ENCODE measurements around the gene SV2B.

DNA sequence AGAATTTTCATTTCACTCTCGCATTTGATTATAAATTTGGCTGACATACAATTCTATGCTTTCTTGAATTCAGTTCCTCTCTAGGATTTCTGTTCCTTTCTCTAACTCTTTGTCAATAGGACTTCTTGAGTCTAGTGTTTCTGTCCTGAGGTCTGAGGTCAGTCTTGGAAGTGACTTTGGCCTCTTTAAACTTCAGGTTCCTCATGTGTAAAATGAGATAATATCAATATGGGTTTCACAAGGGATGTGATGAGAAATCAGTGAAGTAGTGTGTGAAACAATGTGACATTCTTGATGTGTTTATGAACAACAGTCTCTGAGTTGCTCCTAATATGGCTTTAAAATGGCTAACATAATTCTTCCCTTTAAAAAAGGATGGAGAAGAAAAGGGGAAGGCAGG, 92.2 kb downstream of the SV2B start:
- TF ChIP-seq, protein P1, sequence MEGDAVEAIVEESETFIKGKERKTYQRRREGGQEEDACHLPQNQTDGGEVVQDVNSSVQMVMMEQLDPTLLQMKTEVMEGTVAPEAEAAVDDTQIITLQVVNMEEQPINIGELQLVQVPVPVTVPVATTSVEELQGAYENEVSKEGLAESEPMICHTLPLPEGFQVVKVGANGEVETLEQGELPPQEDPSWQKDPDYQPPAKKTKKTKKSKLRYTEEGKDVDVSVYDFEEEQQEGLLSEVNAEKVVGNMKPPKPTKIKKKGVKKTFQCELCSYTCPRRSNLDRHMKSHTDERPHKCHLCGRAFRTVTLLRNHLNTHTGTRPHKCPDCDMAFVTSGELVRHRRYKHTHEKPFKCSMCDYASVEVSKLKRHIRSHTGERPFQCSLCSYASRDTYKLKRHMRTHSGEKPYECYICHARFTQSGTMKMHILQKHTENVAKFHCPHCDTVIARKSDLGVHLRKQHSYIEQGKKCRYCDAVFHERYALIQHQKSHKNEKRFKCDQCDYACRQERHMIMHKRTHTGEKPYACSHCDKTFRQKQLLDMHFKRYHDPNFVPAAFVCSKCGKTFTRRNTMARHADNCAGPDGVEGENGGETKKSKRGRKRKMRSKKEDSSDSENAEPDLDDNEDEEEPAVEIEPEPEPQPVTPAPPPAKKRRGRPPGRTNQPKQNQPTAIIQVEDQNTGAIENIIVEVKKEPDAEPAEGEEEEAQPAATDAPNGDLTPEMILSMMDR (IDR thresholded peaks at IDR 0.05), result no peak
- no peak for TF ChIP-seq TP53 (CRISPR knock-in tag; IDR thresholded peaks at IDR 0.05)
- no peak for TF ChIP-seq ETV6 (CRISPR knock-in tag; IDR thresholded peaks at IDR 0.05)
- TF ChIP-seq, protein P2, sequence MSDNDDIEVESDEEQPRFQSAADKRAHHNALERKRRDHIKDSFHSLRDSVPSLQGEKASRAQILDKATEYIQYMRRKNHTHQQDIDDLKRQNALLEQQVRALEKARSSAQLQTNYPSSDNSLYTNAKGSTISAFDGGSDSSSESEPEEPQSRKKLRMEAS (CRISPR knock-in tag; IDR thresholded peaks at IDR 0.05), result no peak
- TF ChIP-seq, protein P3, sequence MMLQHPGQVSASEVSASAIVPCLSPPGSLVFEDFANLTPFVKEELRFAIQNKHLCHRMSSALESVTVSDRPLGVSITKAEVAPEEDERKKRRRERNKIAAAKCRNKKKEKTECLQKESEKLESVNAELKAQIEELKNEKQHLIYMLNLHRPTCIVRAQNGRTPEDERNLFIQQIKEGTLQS (CRISPR knock-in tag; conservative IDR thresholded peaks at IDR 0.05), result no peak
- TF ChIP-seq ZNF263 (CRISPR knock-in tag; IDR thresholded peaks at IDR 0.05; ENCODE audit: low read depth), result no peak
- TF ChIP-seq, protein P4, sequence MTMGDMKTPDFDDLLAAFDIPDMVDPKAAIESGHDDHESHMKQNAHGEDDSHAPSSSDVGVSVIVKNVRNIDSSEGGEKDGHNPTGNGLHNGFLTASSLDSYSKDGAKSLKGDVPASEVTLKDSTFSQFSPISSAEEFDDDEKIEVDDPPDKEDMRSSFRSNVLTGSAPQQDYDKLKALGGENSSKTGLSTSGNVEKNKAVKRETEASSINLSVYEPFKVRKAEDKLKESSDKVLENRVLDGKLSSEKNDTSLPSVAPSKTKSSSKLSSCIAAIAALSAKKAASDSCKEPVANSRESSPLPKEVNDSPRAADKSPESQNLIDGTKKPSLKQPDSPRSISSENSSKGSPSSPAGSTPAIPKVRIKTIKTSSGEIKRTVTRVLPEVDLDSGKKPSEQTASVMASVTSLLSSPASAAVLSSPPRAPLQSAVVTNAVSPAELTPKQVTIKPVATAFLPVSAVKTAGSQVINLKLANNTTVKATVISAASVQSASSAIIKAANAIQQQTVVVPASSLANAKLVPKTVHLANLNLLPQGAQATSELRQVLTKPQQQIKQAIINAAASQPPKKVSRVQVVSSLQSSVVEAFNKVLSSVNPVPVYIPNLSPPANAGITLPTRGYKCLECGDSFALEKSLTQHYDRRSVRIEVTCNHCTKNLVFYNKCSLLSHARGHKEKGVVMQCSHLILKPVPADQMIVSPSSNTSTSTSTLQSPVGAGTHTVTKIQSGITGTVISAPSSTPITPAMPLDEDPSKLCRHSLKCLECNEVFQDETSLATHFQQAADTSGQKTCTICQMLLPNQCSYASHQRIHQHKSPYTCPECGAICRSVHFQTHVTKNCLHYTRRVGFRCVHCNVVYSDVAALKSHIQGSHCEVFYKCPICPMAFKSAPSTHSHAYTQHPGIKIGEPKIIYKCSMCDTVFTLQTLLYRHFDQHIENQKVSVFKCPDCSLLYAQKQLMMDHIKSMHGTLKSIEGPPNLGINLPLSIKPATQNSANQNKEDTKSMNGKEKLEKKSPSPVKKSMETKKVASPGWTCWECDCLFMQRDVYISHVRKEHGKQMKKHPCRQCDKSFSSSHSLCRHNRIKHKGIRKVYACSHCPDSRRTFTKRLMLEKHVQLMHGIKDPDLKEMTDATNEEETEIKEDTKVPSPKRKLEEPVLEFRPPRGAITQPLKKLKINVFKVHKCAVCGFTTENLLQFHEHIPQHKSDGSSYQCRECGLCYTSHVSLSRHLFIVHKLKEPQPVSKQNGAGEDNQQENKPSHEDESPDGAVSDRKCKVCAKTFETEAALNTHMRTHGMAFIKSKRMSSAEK (CRISPR knock-in tag; IDR thresholded peaks at IDR 0.05; ENCODE audit: borderline replicate concordance), result no peak

Data from WTC11 (cell line).